Measurements from ENCODE around the gene THBS2. TPM values are rescaled to one million over a fixed set of nuclear protein-coding genes. Genes with fewer than 3 reads are reported as not detected.

The THBS2 gene
- total and polyA plus RNA-seq, 2 donors (not counting 1 experiment from before 2014, with no cell fraction given), result 86.5 to 269 TPM

DNA sequence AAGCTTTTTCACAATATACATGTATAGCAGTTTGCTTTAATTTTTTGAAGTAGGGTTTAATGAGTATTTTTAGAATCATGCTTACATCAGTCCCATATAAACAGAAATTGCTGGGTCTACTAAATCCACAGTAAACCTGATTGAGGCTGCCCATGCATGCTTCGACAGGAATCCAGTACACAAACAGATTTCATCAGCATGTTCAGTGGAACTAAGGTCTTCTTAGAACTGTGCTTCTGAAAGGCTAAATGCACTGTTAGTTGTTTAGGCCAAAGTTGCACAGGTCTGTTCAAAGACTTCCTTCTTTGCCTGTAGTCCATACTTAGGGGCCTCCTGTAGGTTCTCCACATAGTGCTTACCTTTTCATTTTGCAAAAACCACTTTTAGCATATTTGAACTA, 42.5 kb upstream of the THBS2 start:
- H4K20me1 ChIP-seq (ENCODE audit: control insufficient read depth, extremely low read depth, insufficient read depth, low read length), result no peaks in the 10 kb centered on the region
- peak in 1 of 2 donors; percentile 51 for DNase-seq (ENCODE audit: low read depth in 2 of 2)
- no peak for TF ChIP-seq EZH2 (IDR thresholded peaks at IDR 0.05; ENCODE audit: low read length, missing control alignments)
- TF ChIP-seq, protein P1, sequence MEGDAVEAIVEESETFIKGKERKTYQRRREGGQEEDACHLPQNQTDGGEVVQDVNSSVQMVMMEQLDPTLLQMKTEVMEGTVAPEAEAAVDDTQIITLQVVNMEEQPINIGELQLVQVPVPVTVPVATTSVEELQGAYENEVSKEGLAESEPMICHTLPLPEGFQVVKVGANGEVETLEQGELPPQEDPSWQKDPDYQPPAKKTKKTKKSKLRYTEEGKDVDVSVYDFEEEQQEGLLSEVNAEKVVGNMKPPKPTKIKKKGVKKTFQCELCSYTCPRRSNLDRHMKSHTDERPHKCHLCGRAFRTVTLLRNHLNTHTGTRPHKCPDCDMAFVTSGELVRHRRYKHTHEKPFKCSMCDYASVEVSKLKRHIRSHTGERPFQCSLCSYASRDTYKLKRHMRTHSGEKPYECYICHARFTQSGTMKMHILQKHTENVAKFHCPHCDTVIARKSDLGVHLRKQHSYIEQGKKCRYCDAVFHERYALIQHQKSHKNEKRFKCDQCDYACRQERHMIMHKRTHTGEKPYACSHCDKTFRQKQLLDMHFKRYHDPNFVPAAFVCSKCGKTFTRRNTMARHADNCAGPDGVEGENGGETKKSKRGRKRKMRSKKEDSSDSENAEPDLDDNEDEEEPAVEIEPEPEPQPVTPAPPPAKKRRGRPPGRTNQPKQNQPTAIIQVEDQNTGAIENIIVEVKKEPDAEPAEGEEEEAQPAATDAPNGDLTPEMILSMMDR (conservative IDR thresholded peaks at IDR 0.05 in 1 of 2, IDR thresholded peaks at IDR 0.05 in 1 of 2; ENCODE audit: low read depth in 1 of 2, low read length in 2 of 2), result no peak

DNA sequence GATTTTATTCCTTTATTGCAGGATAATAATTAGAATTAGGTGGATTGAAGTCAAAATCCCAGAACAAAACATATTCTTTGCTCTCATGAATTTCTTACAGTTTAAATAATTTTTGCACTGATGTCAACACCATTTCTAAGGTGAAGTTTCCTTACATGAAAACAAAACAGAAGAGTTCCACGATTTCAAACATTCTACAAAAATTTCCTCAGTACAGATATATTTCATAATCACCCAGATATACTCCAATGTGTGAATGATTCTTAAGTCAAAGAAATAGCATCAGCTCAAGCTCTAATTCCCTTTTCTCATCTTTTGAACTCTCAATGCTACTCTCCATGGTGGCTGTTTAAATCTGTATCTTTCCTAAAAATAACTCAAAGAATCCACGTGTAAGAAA, 39.5 kb upstream of the THBS2 start:
- no peak overlapping the region for H3K27ac ChIP-seq (ENCODE audit: insufficient read depth, low read length)
- no peak overlapping the region for H2AFZ ChIP-seq (ENCODE audit: low read length)
- no peaks in the 10 kb centered on the region for H3K36me3 ChIP-seq (ENCODE audit: control insufficient read depth, insufficient read depth, low read length)
- H3K4me1 ChIP-seq (ENCODE audit: control insufficient read depth, extremely low read depth, insufficient read depth, low read length), result peaks cover 7% of the 10 kb centered on the region
- H3K79me2 ChIP-seq (ENCODE audit: control insufficient read depth, insufficient read depth, low read length), result no peaks in the 10 kb centered on the region
- no peaks in the 10 kb centered on the region for H3K9me3 ChIP-seq (ENCODE audit: control insufficient read depth, insufficient read depth, low read depth, low read length)
- H3K27me3 ChIP-seq (ENCODE audit: control insufficient read depth, insufficient read depth, low read length), result no peaks in the 10 kb centered on the region
- no peak overlapping the region for H3K4me3 ChIP-seq (replicated peaks in 1 of 4; ENCODE audit: control extremely low read depth in 1 of 4, insufficient read depth in 1 of 4, low read depth in 3 of 4, low read length in 4 of 4)
- no peak for TF ChIP-seq EZH2 (IDR thresholded peaks at IDR 0.05; ENCODE audit: low read length, missing control alignments)
- TF ChIP-seq, protein P1 (conservative IDR thresholded peaks at IDR 0.05 in 1 of 2, IDR thresholded peaks at IDR 0.05 in 1 of 2; ENCODE audit: low read depth in 1 of 2, low read length in 2 of 2), result no peak
- no peak overlapping the region for H3K4me2 ChIP-seq (ENCODE audit: extremely low read depth, insufficient read depth, low read length)
- no peaks in the 10 kb centered on the region for H4K20me1 ChIP-seq (ENCODE audit: control insufficient read depth, extremely low read depth, insufficient read depth, low read length)
- DNase-seq (ENCODE audit: low read depth in 2 of 2), result peak in 1 of 2 donors; percentile 39
- H3K9ac ChIP-seq (ENCODE audit: insufficient read depth, low read length), result no peak overlapping the region

More for the DNA sequence above, 42.5 kb upstream of the THBS2 start:
- Histone ChIP-seq H3K36me3 (ENCODE audit: control insufficient read depth, insufficient read depth, low read length) (no peaks in the 10 kb centered on the region), H3K27ac (ENCODE audit: insufficient read depth, low read length) (no peak overlapping the region), H3K4me3 (replicated peaks in 1 of 4; ENCODE audit: control extremely low read depth in 1 of 4, insufficient read depth in 1 of 4, low read depth in 3 of 4, low read length in 4 of 4) (no peak overlapping the region), H3K4me2 (ENCODE audit: extremely low read depth, insufficient read depth, low read length) (no peak overlapping the region), H3K9me3 (ENCODE audit: control insufficient read depth, insufficient read depth, low read depth, low read length) (no peaks in the 10 kb centered on the region), H3K27me3 (ENCODE audit: control insufficient read depth, insufficient read depth, low read length) (no peaks in the 10 kb centered on the region), H2AFZ (ENCODE audit: low read length) (no peak overlapping the region), H3K4me1 (ENCODE audit: control insufficient read depth, extremely low read depth, insufficient read depth, low read length) (peaks cover 7% of the 10 kb centered on the region), H3K79me2 (ENCODE audit: control insufficient read depth, insufficient read depth, low read length) (no peaks in the 10 kb centered on the region), H3K9ac (ENCODE audit: insufficient read depth, low read length) (no peak overlapping the region)

DNA sequence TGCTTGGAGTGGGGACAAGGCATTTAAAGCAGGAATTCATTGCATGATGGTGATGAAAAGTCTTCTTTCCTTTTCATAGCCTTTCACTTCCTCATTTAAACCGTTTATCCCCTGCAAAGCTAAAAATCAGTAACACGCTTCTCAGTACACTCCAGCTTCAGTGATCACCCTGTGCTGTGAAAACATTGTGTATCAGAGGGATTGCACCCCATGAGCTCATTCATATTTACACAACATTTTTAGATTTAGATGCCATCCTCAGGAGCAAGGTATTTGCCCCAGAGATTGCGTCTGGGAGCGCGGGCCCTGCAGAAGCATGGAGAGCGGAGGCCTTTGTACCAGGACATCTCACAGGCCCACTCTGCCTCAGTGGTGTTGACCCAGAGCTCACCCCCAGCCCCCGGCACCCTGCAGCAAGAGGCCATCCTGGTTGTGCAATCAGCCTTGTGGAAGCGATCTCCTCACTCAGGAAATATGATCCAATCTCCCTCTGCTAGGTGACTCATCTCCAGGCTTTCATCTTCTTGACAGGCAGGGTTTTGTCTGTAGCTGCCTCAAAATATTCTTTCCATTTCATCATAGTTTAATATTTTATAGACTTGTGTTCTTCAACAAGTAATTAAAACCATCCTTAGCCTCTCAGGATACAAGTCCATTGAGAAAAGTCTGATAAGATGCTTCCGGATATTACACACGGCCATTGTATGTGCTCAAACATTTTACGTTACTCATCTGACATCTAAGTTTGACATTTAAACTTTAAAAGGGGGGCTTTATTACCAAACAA, 38.9 kb upstream of the THBS2 start:
- no peak for TF ChIP-seq EZH2 (IDR thresholded peaks at IDR 0.05; ENCODE audit: low read length, missing control alignments)
- TF ChIP-seq, protein P1 (conservative IDR thresholded peaks at IDR 0.05 in 1 of 2, IDR thresholded peaks at IDR 0.05 in 1 of 2; ENCODE audit: low read depth in 1 of 2, low read length in 2 of 2), result no peak
- Histone ChIP-seq H3K9me3 (ENCODE audit: control insufficient read depth, insufficient read depth, low read depth, low read length) (no peaks in the 10 kb centered on the region), H3K79me2 (ENCODE audit: control insufficient read depth, insufficient read depth, low read length) (no peaks in the 10 kb centered on the region), H3K9ac (ENCODE audit: insufficient read depth, low read length) (no peak overlapping the region), H4K20me1 (ENCODE audit: control insufficient read depth, extremely low read depth, insufficient read depth, low read length) (no peaks in the 10 kb centered on the region), H3K4me1 (ENCODE audit: control insufficient read depth, extremely low read depth, insufficient read depth, low read length) (peaks cover 7% of the 10 kb centered on the region), H3K27me3 (ENCODE audit: control insufficient read depth, insufficient read depth, low read length) (no peaks in the 10 kb centered on the region), H3K36me3 (ENCODE audit: control insufficient read depth, insufficient read depth, low read length) (no peaks in the 10 kb centered on the region), H3K27ac (ENCODE audit: insufficient read depth, low read length) (peak overlapping the region; percentile 32), H3K4me3 (replicated peaks in 1 of 4; ENCODE audit: control extremely low read depth in 1 of 4, insufficient read depth in 1 of 4, low read depth in 3 of 4, low read length in 4 of 4) (no peak overlapping the region), H2AFZ (ENCODE audit: low read length) (no peak overlapping the region), H3K4me2 (ENCODE audit: extremely low read depth, insufficient read depth, low read length) (peak overlapping the region; percentile 25)
- peak; percentile 93 to 94 for DNase-seq (ENCODE audit: low read depth in 2 of 2)

All from fibroblast of lung (primary cell).